DOHH2 (cell line): ENCODE results near the gene OBP2A.
A peak's percentile ranks its signal among the peaks of the same experiment; 100 is the strongest.

Experiments used
- EZH2phosphoT487 ChIP-seq: fragments of 200-600 bp; sonication (generic); IDR thresholded peaks from 2 replicates; pipeline ENCODE4 v1.6.1; 2017; ENCODE audit warnings: borderline replicate concordance, mild to moderate bottlenecking, antibody characterized with exemption, low read length, moderate library complexity, mixed read lengths
- TF ChIP-seq, protein P1 (sequence below): fragments of 200-600 bp; sonication (generic); IDR thresholded peaks from one replicate; pipeline ENCODE4 v1.5.1; 2014; ENCODE audit warnings: antibody characterized with exemption, mild to moderate bottlenecking, low read depth, low read length; ENCODE audit not compliant: poor library complexity, severe bottlenecking

GRCh38 chr9:135504262-135505243 lies 41.4 kb upstream of the OBP2A start:
- TF ChIP-seq, protein P1, sequence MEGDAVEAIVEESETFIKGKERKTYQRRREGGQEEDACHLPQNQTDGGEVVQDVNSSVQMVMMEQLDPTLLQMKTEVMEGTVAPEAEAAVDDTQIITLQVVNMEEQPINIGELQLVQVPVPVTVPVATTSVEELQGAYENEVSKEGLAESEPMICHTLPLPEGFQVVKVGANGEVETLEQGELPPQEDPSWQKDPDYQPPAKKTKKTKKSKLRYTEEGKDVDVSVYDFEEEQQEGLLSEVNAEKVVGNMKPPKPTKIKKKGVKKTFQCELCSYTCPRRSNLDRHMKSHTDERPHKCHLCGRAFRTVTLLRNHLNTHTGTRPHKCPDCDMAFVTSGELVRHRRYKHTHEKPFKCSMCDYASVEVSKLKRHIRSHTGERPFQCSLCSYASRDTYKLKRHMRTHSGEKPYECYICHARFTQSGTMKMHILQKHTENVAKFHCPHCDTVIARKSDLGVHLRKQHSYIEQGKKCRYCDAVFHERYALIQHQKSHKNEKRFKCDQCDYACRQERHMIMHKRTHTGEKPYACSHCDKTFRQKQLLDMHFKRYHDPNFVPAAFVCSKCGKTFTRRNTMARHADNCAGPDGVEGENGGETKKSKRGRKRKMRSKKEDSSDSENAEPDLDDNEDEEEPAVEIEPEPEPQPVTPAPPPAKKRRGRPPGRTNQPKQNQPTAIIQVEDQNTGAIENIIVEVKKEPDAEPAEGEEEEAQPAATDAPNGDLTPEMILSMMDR: peak; percentile 82
- TF ChIP-seq EZH2phosphoT487: no peak
